ENCODE data around the gene CDC20B.

CDC20B gene

DNA sequence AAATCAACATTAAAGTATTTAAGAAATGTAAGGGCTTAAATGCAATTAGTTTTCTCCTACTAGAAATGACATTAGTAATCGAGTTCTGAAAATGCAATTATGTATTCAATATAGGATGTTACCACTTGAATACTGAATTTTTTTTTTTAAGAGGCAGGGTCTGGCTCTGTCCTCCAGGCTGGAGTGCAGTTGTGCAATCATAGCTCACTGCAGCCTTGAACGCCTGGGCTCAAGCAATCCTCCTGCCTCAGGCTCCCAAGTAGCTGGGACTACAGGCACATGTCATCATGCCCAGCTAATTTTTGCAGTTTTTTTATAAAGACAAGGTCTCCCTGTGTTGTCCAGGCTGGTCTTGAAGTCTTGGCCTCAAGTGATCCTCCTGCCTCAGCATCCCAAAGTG is 1.5 kb downstream of the CDC20B start:
- Histone ChIP-seq H4K12ac (ENCODE audit: low read depth, low read length) (no peak overlapping the region), H3K36me3 (ENCODE audit: control insufficient read depth in 1 of 2, insufficient read depth in 2 of 2, low read length in 2 of 2) (no peaks in the 10 kb centered on the region), H3K18ac (ENCODE audit: low read length) (no peak overlapping the region), H3K4ac (ENCODE audit: low read depth, low read length) (no peak overlapping the region), H3K23ac (ENCODE audit: low read length) (no peak overlapping the region), H3K27me3 (ENCODE audit: insufficient read depth, low read length) (peaks cover 12% of the 10 kb centered on the region), H3K4me1 (ENCODE audit: control insufficient read depth in 1 of 2, insufficient read depth in 2 of 2, low read length in 2 of 2) (peaks cover 0 to 7% of the 10 kb centered on the region in 2 experiments), H4K8ac (ENCODE audit: low read depth, low read length) (no peak overlapping the region), H3K79me2 (ENCODE audit: control insufficient read depth, insufficient read depth, low read length, poor library complexity) (no peaks in the 10 kb centered on the region), H2AK5ac (ENCODE audit: low read length) (no peak overlapping the region), H2AFZ (ENCODE audit: insufficient read depth, low read length, poor library complexity) (no peak overlapping the region), H3K4me2 (ENCODE audit: low read length) (no peak overlapping the region), H3K79me1 (ENCODE audit: low read length) (no peaks in the 10 kb centered on the region), H2BK120ac (ENCODE audit: insufficient read depth, low read length, poor library complexity) (no peak overlapping the region), H2BK5ac (ENCODE audit: low read depth, low read length, poor library complexity) (no peak overlapping the region), H3K9ac (ENCODE audit: low read length) (no peak overlapping the region), H3K27ac (ENCODE audit: low read depth, low read length) (no peak overlapping the region), H2BK12ac (ENCODE audit: low read length) (no peak overlapping the region), H3K4me3 (ENCODE audit: low read depth, low read length) (no peak overlapping the region), H3K14ac (ENCODE audit: low read length) (no peak overlapping the region), H3K9me3 (ENCODE audit: insufficient read depth, low read depth, low read length) (no peaks in the 10 kb centered on the region), H4K91ac (ENCODE audit: low read depth, low read length) (no peak overlapping the region)
- no CpG with 5 or more reads among the region's 2 CpGs for WGBS (ENCODE audit: extremely low coverage, insufficient coverage, insufficient read length)
- no peak for DNase-seq

DNA sequence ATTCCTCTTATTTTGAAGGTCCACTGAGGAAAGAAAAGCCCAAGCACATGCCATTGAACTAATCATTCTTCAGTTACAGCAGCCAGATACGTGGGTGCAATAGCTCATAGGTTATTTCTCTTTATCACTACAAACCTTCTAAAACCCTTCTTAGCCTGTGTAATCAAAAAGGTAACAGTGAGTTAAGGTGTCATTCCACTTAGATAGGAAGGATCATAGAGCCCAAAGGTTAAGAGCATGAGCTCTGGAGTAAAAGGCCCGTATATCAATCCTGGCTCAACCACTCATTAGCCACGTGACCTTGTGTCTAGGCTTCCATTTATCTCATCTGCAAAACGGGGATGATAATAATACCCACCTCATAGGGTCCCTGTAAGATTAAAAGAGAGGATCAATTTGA is 10.3 kb downstream of the CDC20B start:
- Histone ChIP-seq H3K4me2 (ENCODE audit: low read length) (no peak overlapping the region), H2BK12ac (ENCODE audit: low read length) (no peak overlapping the region), H3K9ac (ENCODE audit: low read length) (no peak overlapping the region), H3K4ac (ENCODE audit: low read depth, low read length) (no peak overlapping the region), H2BK120ac (ENCODE audit: insufficient read depth, low read length, poor library complexity) (no peak overlapping the region), H3K18ac (ENCODE audit: low read length) (no peak overlapping the region), H4K8ac (ENCODE audit: low read depth, low read length) (no peak overlapping the region), H2AFZ (ENCODE audit: insufficient read depth, low read length, poor library complexity) (no peak overlapping the region), H3K36me3 (ENCODE audit: control insufficient read depth in 1 of 2, insufficient read depth in 2 of 2, low read length in 2 of 2) (peaks cover 5 to 13% of the 10 kb centered on the region in 2 experiments), H3K9me3 (ENCODE audit: insufficient read depth, low read depth, low read length) (no peaks in the 10 kb centered on the region), H3K4me3 (ENCODE audit: low read depth, low read length) (no peak overlapping the region), H3K27ac (ENCODE audit: low read depth, low read length) (no peak overlapping the region), H3K4me1 (ENCODE audit: control insufficient read depth in 1 of 2, insufficient read depth in 2 of 2, low read length in 2 of 2) (no peaks in the 10 kb centered on the region), H2BK5ac (ENCODE audit: low read depth, low read length, poor library complexity) (no peak overlapping the region), H3K79me2 (ENCODE audit: control insufficient read depth, insufficient read depth, low read length, poor library complexity) (no peaks in the 10 kb centered on the region), H3K23ac (ENCODE audit: low read length) (no peak overlapping the region), H4K12ac (ENCODE audit: low read depth, low read length) (no peak overlapping the region), H2AK5ac (ENCODE audit: low read length) (no peak overlapping the region), H4K91ac (ENCODE audit: low read depth, low read length) (no peak overlapping the region), H3K79me1 (ENCODE audit: low read length) (no peaks in the 10 kb centered on the region), H3K14ac (ENCODE audit: low read length) (no peak overlapping the region), H3K27me3 (ENCODE audit: insufficient read depth, low read length) (no peaks in the 10 kb centered on the region)
- DNase-seq: no peak
- no CpG with 5 or more reads among the region's 4 CpGs for WGBS (ENCODE audit: extremely low coverage, insufficient coverage, insufficient read length)

GRCh38 chr5:55160493-55161209 is 12.3 kb downstream of the CDC20B start:
- WGBS (ENCODE audit: extremely low coverage, insufficient coverage, insufficient read length): no CpG with 5 or more reads among the region's 9 CpGs
- no peak overlapping the region for H3K4ac ChIP-seq (ENCODE audit: low read depth, low read length)
- DNase-seq: peak; percentile 73 to 92
- no peak overlapping the region for H3K27ac ChIP-seq (ENCODE audit: low read depth, low read length)
- no peak overlapping the region for H3K14ac ChIP-seq (ENCODE audit: low read length)
- H3K18ac ChIP-seq (ENCODE audit: low read length): no peak overlapping the region
- H3K4me1 ChIP-seq (ENCODE audit: control insufficient read depth in 1 of 2, insufficient read depth in 2 of 2, low read length in 2 of 2): no peaks in the 10 kb centered on the region
- no peak overlapping the region for H4K91ac ChIP-seq (ENCODE audit: low read depth, low read length)
- H4K8ac ChIP-seq (ENCODE audit: low read depth, low read length): no peak overlapping the region
- H4K12ac ChIP-seq (ENCODE audit: low read depth, low read length): no peak overlapping the region
- H2BK12ac ChIP-seq (ENCODE audit: low read length): no peak overlapping the region
- no peak overlapping the region for H3K4me3 ChIP-seq (ENCODE audit: low read depth, low read length)
- H3K9ac ChIP-seq (ENCODE audit: low read length): no peak overlapping the region
- H3K4me2 ChIP-seq (ENCODE audit: low read length): peak overlapping the region; percentile 38
- H2AFZ ChIP-seq (ENCODE audit: insufficient read depth, low read length, poor library complexity): no peak overlapping the region
- H3K79me1 ChIP-seq (ENCODE audit: low read length): no peaks in the 10 kb centered on the region
- H2AK5ac ChIP-seq (ENCODE audit: low read length): no peak overlapping the region
- no peaks in the 10 kb centered on the region for H3K9me3 ChIP-seq (ENCODE audit: insufficient read depth, low read depth, low read length)
- H3K79me2 ChIP-seq (ENCODE audit: control insufficient read depth, insufficient read depth, low read length, poor library complexity): no peaks in the 10 kb centered on the region
- no peaks in the 10 kb centered on the region for H3K27me3 ChIP-seq (ENCODE audit: insufficient read depth, low read length)
- H2BK120ac ChIP-seq (ENCODE audit: insufficient read depth, low read length, poor library complexity): no peak overlapping the region
- H3K23ac ChIP-seq (ENCODE audit: low read length): no peak overlapping the region
- no peak overlapping the region for H2BK5ac ChIP-seq (ENCODE audit: low read depth, low read length, poor library complexity)
- H3K36me3 ChIP-seq (ENCODE audit: control insufficient read depth in 1 of 2, insufficient read depth in 2 of 2, low read length in 2 of 2): peaks cover 3 to 10% of the 10 kb centered on the region in 2 experiments

- H3K79me1 ChIP-seq (ENCODE audit: low read length): no peaks in the 10 kb centered on the region
- peak; percentile 71 to 87 for DNase-seq
- H2BK12ac ChIP-seq (ENCODE audit: low read length): no peak within 1 kb of the TSS
- no peak within 1 kb of the TSS for H2AK5ac ChIP-seq (ENCODE audit: low read length)
- no peak within 1 kb of the TSS for H2BK120ac ChIP-seq (ENCODE audit: insufficient read depth, low read length, poor library complexity)
- H3K9me3 ChIP-seq (ENCODE audit: insufficient read depth, low read depth, low read length): no peaks in the 10 kb centered on the region
- H3K23ac ChIP-seq (ENCODE audit: low read length): no peak within 1 kb of the TSS
- H3K79me2 ChIP-seq (ENCODE audit: control insufficient read depth, insufficient read depth, low read length, poor library complexity): no peaks in the 10 kb centered on the region
- no peak within 1 kb of the TSS for H4K8ac ChIP-seq (ENCODE audit: low read depth, low read length)
- H2AFZ ChIP-seq (ENCODE audit: insufficient read depth, low read length, poor library complexity): no peak within 1 kb of the TSS
- peaks cover 3 to 8% of the 10 kb centered on the region in 2 experiments for H3K36me3 ChIP-seq (ENCODE audit: control insufficient read depth in 1 of 2, insufficient read depth in 2 of 2, low read length in 2 of 2)
- H3K27me3 ChIP-seq (ENCODE audit: insufficient read depth, low read length): no peaks in the 10 kb centered on the region
- no peak within 1 kb of the TSS for H3K14ac ChIP-seq (ENCODE audit: low read length)
- no peak within 1 kb of the TSS for H3K4me3 ChIP-seq (ENCODE audit: low read depth, low read length)
- H3K27ac ChIP-seq (ENCODE audit: low read depth, low read length): peak within 1 kb of the TSS; percentile 55
- no peak within 1 kb of the TSS for H4K12ac ChIP-seq (ENCODE audit: low read depth, low read length)
- WGBS (ENCODE audit: extremely low coverage, insufficient coverage, insufficient read length): no CpG with 5 or more reads among the region's 10 CpGs
- no peak within 1 kb of the TSS for H3K9ac ChIP-seq (ENCODE audit: low read length)
- H4K91ac ChIP-seq (ENCODE audit: low read depth, low read length): no peak within 1 kb of the TSS
- no peak within 1 kb of the TSS for H3K18ac ChIP-seq (ENCODE audit: low read length)
- no peaks in the 10 kb centered on the region for H3K4me1 ChIP-seq (ENCODE audit: control insufficient read depth in 1 of 2, insufficient read depth in 2 of 2, low read length in 2 of 2)
- no peak within 1 kb of the TSS for H3K4ac ChIP-seq (ENCODE audit: low read depth, low read length)
- H3K4me2 ChIP-seq (ENCODE audit: low read length): peak within 1 kb of the TSS; percentile 59
- H2BK5ac ChIP-seq (ENCODE audit: low read depth, low read length, poor library complexity): no peak within 1 kb of the TSS
Observed at GRCh38 chr5:55159763-55160492, 13.0 kb downstream of the CDC20B start, which contains the start of gene GPX8. TSS of gene GPX8 (plus strand) at chr5:55160171. CDS start at chr5:55160193, 22 bp downstream.
